MM.1S (cell line): ENCODE results near the gene CPSF3.

Experiments used
- DNase-seq: peaks from one replicate; pipeline ENCODE4 v3.0.0-alpha.2; 2015
- H2AFZ ChIP-seq: fragments of 300-600 bp; sonication (generic); 2 replicates; pipeline ENCODE4 v1.6.0; 2016; ENCODE audit warnings: antibody characterized with exemption, low read length
- H3F3A ChIP-seq: fragments of 300-600 bp; sonication (generic); 2 replicates; pipeline ENCODE4 v1.6.1; 2016; ENCODE audit warnings: mild to moderate bottlenecking, antibody characterized with exemption, low read length, moderate library complexity, mixed read lengths; ENCODE audit not compliant: insufficient read depth
- H3K27ac ChIP-seq: fragments of 300-600 bp; sonication (generic); 2 replicates; pipeline ENCODE4 v1.5.1; 2016; ENCODE audit warnings: mild to moderate bottlenecking, low read length
- H3K27me3 ChIP-seq: fragments of 300-600 bp; sonication (generic); replicated peaks from 2 replicates; pipeline ENCODE4 v1.6.0; 2016; ENCODE audit warnings: low read length; ENCODE audit not compliant: insufficient read depth
- H3K36me3 ChIP-seq: fragments of 300-600 bp; sonication (generic); replicated peaks from 2 replicates; pipeline ENCODE4 v1.6.1; 2016; ENCODE audit warnings: mild to moderate bottlenecking, low read length, mixed read lengths; ENCODE audit not compliant: insufficient read depth
- H3K4me1 ChIP-seq: fragments of 300-600 bp; sonication (generic); 2 replicates; pipeline ENCODE4 v1.6.1; 2016; ENCODE audit warnings: low read length, mixed read lengths
- H3K4me2 ChIP-seq: fragments of 300-600 bp; sonication (generic); 2 replicates; pipeline ENCODE4 v1.6.0; 2016; ENCODE audit warnings: low read depth, low read length
- H3K4me3 ChIP-seq: fragments of 300-600 bp; sonication (generic); 2 replicates; pipeline ENCODE4 v1.5.1; 2016; ENCODE audit warnings: low read length, mixed read lengths
- H3K79me2 ChIP-seq: fragments of 300-600 bp; sonication (generic); 2 replicates; pipeline ENCODE4 v1.6.1; 2016; ENCODE audit warnings: mixed run types, low read length, mixed read lengths
- H3K9ac ChIP-seq: fragments of 300-600 bp; sonication (generic); 2 replicates; pipeline ENCODE4 v1.6.1; 2016; ENCODE audit warnings: low read length, mixed read lengths
- H3K9me2 ChIP-seq: fragments of 300-600 bp; sonication (generic); replicated peaks from 2 replicates; pipeline ENCODE4 v1.6.1; 2016; ENCODE audit warnings: mild to moderate bottlenecking, low read length, mixed read lengths; ENCODE audit not compliant: insufficient read depth
- H3K9me3 ChIP-seq: fragments of 300-600 bp; sonication (generic); replicated peaks from 2 replicates; pipeline ENCODE4 v1.6.1; 2016; ENCODE audit warnings: mild to moderate bottlenecking, low read length, mixed read lengths; ENCODE audit not compliant: insufficient read depth
- H4K20me1 ChIP-seq: fragments of 300-600 bp; sonication (generic); 2 replicates; pipeline ENCODE4 v1.6.1; 2016; ENCODE audit warnings: mild to moderate bottlenecking, low read length, moderate library complexity, mixed read lengths; ENCODE audit not compliant: insufficient read depth
- CTCF ChIP-seq: fragments of 300-600 bp; sonication (generic); IDR thresholded peaks from 2 replicates; pipeline ENCODE4 v1.5.1; 2016; ENCODE audit warnings: antibody characterized with exemption, low read length, mixed read lengths
- EZH2 ChIP-seq: fragments of 300-600 bp; sonication (generic); optimal IDR thresholded peaks from 2 replicates; pipeline ENCODE3; 2017; ENCODE audit warnings: low read depth, mild to moderate bottlenecking, antibody characterized with exemption, low read length, mixed read lengths
- EZH2phosphoT487 ChIP-seq: fragments of 300-600 bp; sonication (generic); IDR thresholded peaks from 2 replicates; pipeline ENCODE4 v1.6.1; 2018; ENCODE audit warnings: antibody characterized with exemption, low read length

The CPSF3 gene

GRCh38 chr2:9451231-9451630 lies 27.8 kb downstream of the CPSF3 start:
- Histone ChIP-seq H3K36me3 (no peaks in the 10 kb centered on the region), H3K9me2 (no peaks in the 10 kb centered on the region), H3K79me2 (no peaks in the 10 kb centered on the region), H3K4me3 (no peak overlapping the region), H3K4me1 (no peaks in the 10 kb centered on the region), H3K27ac (no peak overlapping the region), H3K4me2 (no peak overlapping the region), H4K20me1 (no peaks in the 10 kb centered on the region), H2AFZ (no peak overlapping the region), H3K27me3 (no peaks in the 10 kb centered on the region), H3F3A (no peaks in the 10 kb centered on the region), H3K9ac (no peak overlapping the region), H3K9me3 (no peaks in the 10 kb centered on the region)
- DNase-seq: no peak
- TF ChIP-seq EZH2phosphoT487 (no peak), EZH2 (no peak), CTCF (no peak)

- H3K4me2 ChIP-seq: no peak overlapping the region
These were observed 37.1 kb downstream of the CPSF3 start for GRCh38 chr2:9460441-9461017.

GRCh38 chr2:9461079-9461478 lies 37.6 kb downstream of the CPSF3 start:
- Histone ChIP-seq H3K27me3 (no peaks in the 10 kb centered on the region), H3K27ac (no peak overlapping the region), H3K4me1 (no peaks in the 10 kb centered on the region), H3K9me3 (no peaks in the 10 kb centered on the region), H3K9ac (no peak overlapping the region), H3K36me3 (no peaks in the 10 kb centered on the region; the same call in 1 of the 2 replicates), H2AFZ (no peak overlapping the region), H3K4me2 (no peak overlapping the region), H3K79me2 (no peaks in the 10 kb centered on the region), H3F3A (no peaks in the 10 kb centered on the region), H3K4me3 (no peak overlapping the region), H4K20me1 (no peaks in the 10 kb centered on the region), H3K9me2 (no peaks in the 10 kb centered on the region)
- no peak for TF ChIP-seq CTCF
- TF ChIP-seq EZH2: no peak
- no peak for TF ChIP-seq EZH2phosphoT487
- DNase-seq: no peak

More at GRCh38 chr2:9460441-9461017, 37.1 kb downstream of the CPSF3 start:
- Histone ChIP-seq H3K27ac (no peak overlapping the region), H3F3A (no peaks in the 10 kb centered on the region), H3K9me2 (no peaks in the 10 kb centered on the region), H3K4me3 (no peak overlapping the region), H3K4me1 (no peaks in the 10 kb centered on the region), H2AFZ (no peak overlapping the region), H3K9ac (no peak overlapping the region), H3K27me3 (no peaks in the 10 kb centered on the region), H3K79me2 (no peaks in the 10 kb centered on the region), H4K20me1 (no peaks in the 10 kb centered on the region), H3K9me3 (no peaks in the 10 kb centered on the region), H3K36me3 (no peaks in the 10 kb centered on the region; the same call in 1 of the 2 replicates)
- TF ChIP-seq EZH2phosphoT487: no peak
- TF ChIP-seq CTCF: no peak
- TF ChIP-seq EZH2: no peak
- DNase-seq: no peak
